Measurements from ENCODE around the gene NWD2.

DNA sequence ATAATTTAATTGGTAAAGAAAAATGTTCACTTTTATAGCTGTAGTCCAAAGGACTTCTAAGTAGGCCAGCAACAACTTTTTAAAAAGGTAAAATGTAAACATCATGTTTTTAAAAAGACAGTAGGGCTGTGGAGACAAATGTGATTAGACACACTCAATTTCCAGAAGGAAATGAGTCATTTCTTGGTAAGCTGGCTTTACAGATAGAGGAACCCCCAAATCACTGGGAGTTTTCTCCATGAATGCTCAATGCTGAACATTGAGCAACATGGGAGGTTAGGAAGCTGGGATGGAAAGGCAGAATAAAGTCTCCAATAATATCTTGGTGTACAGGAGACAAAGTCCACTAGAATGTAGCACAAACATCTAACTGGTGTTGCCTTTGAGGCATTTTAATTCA, 121.3 kb downstream of the NWD2 start:
- TF ChIP-seq, protein P1, sequence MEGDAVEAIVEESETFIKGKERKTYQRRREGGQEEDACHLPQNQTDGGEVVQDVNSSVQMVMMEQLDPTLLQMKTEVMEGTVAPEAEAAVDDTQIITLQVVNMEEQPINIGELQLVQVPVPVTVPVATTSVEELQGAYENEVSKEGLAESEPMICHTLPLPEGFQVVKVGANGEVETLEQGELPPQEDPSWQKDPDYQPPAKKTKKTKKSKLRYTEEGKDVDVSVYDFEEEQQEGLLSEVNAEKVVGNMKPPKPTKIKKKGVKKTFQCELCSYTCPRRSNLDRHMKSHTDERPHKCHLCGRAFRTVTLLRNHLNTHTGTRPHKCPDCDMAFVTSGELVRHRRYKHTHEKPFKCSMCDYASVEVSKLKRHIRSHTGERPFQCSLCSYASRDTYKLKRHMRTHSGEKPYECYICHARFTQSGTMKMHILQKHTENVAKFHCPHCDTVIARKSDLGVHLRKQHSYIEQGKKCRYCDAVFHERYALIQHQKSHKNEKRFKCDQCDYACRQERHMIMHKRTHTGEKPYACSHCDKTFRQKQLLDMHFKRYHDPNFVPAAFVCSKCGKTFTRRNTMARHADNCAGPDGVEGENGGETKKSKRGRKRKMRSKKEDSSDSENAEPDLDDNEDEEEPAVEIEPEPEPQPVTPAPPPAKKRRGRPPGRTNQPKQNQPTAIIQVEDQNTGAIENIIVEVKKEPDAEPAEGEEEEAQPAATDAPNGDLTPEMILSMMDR (conservative IDR thresholded peaks at IDR 0.05; ENCODE audit: low read length), result no peak
- no peak for TF ChIP-seq EZH2phosphoT487 (IDR thresholded peaks at IDR 0.05; ENCODE audit: borderline replicate concordance)
